NCI-H128 (cell line): ENCODE measurements around the gene SPACA4.
A peak's percentile ranks its signal among the peaks of the same experiment; 100 is the strongest.
"Not testable (repeated sequence)": the region's sequence is repeated elsewhere in the genome, so short reads cannot be mapped to it uniquely, and the experiment has no call there.

ENCODE experiments used
- DNase-seq: peaks from one replicate; lab custom pipeline; 2025; ENCODE audit not compliant: unreplicated experiment; lab: John Stamatoyannopoulos, UW

The SPACA4 gene

DNA sequence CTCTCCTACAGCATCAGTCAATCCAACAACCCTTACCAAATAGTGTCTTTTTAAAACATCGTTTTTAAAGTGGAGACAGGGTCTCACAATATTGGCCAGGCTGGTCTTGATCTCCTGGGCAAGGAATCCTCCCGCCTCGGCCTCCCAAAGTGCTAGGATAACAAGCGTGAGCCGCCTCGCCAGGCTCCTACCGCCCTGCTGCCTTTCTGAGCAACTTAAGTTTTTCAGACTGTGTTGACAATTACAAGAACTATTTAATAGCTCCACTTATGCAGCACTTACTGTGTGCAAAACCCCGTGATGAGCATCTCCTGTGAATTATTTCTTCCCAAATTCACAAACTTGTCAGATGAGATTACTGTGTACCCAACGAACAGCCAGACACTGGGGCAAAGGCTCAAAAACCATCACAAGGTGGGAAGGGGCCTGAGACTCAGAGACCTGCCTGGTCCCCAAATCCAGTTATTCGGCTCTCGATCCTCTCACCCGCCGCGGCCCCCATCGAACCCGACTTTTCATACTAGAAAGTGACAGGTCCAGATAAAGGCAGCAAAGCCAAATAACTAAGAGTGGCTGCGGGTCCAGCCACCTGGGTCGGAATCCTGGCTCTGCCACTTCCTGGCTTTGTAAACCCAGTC, 11.9 kb downstream of the SPACA4 start:
- no peak for DNase-seq

DNA sequence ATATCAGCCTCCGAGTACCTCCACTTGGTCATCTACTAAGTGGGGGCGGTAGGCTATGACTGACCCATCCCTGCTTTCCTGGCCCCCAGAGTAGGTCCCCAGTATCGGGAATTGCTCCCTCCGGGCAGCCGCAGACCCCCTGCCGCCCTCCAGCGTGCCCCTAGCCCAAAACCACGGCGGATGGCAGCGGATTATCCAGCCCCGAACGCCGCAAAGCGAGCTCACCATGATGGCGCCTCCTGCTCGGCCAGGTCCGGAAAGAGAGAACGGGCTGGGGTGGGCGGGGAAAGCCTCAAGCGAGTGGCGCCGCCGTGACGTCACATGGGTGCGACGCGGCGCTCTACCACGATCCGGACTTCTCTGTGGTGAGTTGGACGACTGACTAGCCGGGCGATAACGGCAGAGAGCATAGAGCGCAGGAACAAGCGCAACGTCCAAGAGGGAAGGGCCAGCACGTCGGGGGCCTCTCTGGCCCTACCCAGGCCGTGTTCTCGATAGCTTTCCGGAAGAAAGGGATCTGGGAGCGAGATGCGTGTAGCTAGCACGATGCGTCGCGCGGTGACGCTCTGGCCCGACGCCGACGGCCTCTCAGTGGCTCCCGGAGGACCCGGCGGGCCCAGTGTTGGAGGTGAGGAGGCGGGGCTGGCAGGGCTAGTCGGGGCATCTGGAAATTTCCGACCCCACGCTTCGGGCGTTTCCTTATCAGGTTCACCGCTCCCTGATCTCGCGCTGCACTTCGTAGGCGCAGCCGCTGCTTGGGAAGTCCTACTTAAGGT, 12.6 kb downstream of the SPACA4 start, which contains the start of the genes RPL18 and SPHK2:
Gene RPL18, minus strand, starts transcription at position 263 of the 776 bp plus-strand sequence. Its CDS starts 35 bp downstream, at position 228.
Gene SPHK2, plus strand, starts transcription at position 591 of the 776 bp plus-strand sequence. CDS start 1,009 bp downstream, outside the sequence.
- DNase-seq: peak; percentile 98

DNA sequence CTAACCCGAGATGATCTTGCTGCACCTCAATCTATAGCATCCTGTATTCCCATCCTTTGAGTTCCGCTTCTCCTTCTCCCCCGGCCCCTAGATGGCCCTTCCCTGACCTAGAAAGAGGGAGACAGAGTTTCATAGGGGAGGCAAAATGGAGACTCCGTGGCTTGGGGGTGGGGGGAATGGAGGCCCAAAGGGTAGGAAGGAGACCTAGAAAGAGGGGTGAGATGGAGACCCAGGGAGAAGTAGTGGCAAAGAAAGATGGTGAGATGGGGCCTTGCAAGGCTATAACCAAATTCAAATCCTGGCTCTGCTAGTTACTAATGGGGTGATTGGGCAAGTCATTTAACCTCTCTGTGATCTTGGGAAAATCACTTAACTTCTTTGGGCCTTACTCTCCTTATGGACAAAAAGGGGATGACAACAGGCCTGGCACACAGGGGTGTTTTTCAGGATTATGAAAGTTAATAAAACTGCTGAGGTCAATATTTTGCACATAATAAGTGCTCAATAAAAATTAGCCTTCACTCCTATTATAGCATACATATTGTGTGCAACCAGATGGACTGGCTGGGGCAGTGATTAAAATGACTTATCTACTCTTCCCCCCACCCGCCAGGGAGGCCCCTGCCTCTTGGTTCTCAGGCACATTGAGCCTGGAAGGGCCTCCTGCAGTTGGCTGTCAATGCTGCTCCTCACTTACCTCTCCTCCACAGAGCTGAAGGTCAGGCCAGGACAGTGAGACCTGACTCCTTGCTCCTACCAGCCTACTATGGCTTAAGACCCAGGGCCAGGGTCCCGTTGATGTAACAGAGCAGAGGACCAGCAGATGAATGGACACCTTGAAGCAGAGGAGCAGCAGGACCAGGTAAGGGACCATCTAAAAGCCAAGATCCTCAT, 13.4 kb downstream of the SPACA4 start:
- no peak for DNase-seq

DNA sequence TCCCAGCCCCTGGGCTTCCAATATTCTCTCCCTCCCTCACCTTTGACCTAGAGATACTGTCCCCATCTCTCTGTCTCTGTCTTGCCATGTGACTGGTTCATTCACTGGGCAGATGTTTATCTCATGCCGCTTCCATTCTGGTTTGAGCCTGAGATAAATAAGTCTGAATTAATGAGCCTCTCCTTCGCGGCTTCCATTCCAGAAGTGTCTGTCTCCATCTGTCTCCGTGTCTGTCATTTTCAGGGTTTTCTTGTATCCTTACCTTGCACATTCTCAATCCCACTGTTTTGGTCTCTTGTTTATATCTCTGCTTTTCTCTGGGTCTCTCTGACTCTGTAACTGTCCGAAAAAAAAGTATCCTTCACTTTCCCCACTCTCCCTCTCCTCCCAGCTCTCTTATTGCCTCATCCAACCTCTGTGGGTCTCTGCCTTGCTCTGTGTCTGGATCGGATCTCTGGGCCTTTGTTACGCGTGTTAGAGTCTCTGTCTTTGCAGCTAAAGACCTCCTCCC, 17.1 kb downstream of the SPACA4 start:
- no peak for DNase-seq

DNA sequence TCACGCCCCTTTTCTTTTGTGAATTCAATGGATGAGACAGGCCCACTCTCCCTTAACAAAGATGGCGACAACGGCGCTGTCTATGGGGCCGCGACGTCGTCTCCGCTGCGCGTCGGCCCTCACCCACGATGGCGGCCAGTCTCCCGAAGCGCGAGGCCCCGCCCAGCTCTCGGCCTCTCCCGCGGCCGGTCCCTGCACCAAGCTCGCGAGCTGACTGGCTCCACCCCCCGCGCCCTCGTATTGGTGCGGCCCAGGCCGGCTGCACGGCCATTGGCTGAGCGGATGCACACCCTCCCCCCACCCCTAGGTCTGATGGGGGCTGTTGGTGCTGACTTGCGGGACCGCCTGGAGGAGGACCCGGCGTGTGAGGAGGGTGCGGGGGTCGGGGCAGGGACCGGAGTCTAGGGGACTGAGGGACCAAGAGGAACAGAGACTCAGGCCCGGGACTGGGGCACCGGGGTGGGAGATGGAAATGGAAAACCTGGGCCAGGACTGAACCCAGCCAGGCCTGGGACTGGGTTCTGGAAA, 17.6 kb downstream of the SPACA4 start:
- DNase-seq: peak; percentile 96

DNA sequence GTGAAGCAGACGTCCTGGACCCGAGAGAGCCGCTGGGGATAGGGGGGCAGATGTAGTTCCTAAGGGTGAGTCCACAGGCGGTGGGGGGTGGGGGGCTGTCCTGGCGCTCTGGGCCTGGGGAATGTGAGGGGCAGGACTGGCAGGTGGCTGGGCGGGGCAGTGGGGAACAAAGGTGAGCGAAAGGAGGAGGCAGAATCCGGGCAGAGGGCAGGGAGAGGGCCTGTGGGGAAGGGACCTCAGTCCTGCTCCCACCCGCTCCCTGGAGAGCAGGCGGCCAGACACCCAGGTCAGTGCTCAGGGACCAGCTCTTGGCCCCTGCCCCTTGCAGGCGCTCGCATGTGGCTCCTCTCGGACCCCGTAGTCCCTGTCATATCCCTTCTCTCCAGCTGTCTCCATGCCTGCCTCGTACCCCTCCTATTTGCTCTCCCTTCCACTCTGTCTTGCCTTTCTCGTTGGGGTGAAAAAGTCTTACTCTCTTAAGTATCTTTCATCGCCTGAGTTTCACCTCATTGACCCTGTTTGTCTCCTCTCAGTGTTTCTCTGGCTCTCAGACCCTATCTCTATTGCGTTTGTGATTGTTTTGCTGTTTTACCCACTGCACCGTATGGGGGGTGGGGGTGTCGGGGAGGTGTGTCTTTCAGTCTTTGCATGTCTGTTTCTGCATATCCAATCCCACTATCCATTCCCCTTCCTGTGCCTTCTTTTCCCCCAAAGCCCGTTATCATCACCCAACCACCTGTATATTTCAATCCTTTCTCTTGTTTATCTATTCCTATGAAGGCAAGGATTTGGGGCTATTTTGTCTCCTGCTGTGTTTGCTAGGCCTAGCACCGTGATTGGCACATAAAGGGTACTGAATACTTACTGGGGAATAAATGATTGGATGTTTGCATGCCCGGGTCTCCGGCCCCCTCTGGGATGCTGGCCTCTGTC, 18.5 kb downstream of the SPACA4 start:
- no peak for DNase-seq

DNA sequence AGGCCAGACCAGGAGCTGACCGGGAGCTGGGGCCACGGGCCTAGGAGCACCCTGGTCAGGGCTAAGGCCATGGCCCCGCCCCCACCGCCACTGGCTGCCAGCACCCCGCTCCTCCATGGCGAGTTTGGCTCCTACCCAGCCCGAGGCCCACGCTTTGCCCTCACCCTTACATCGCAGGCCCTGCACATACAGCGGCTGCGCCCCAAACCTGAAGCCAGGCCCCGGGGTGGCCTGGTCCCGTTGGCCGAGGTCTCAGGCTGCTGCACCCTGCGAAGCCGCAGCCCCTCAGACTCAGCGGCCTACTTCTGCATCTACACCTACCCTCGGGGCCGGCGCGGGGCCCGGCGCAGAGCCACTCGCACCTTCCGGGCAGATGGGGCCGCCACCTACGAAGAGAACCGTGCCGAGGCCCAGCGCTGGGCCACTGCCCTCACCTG, 19.4 kb downstream of the SPACA4 start:
- DNase-seq: no peak

DNA sequence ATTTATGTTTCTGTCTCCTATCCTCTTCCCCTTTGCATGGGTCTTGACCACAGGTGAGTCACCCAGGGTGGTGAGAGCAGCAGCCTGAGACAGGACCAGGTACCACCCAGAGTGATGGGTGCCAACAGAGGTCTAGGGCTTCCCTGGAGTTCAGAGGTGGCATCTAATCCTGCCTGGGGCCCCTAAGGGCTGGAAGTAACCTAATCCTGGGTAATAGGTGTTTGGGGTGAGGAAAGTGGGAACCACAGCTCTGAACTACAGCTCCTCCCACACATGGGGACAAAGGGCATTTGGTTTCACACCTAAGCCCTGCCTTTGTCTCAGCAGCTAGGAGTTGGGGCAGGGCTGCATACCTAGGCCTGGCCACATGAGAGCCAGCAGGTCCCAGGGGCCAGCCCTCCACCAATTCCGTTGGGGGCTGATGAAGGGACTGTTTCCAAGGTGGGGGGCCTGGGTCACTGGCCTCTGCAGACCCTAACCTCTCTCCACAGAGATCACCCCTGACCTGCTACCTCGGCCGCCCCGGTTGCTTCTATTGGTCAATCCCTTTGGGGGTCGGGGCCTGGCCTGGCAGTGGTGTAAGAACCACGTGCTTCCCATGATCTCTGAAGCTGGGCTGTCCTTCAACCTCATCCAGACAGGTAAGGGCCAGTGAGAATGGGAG, 20.8 kb downstream of the SPACA4 start:
- no peak for DNase-seq

DNA sequence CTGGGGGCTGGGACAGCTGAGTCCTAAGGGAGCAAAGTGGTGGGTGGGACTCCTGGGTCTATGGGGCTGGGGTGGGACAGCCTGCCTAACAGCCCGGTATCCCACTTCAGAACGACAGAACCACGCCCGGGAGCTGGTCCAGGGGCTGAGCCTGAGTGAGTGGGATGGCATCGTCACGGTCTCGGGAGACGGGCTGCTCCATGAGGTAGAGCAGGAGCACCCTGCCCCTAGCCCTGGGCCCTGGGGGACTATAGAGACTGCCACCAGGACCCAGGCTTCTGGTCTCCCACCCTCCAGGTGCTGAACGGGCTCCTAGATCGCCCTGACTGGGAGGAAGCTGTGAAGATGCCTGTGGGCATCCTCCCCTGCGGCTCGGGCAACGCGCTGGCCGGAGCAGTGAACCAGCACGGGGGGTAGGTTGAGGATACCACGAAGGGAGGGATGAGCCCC, 21.3 kb downstream of the SPACA4 start:
- no peak for DNase-seq

DNA sequence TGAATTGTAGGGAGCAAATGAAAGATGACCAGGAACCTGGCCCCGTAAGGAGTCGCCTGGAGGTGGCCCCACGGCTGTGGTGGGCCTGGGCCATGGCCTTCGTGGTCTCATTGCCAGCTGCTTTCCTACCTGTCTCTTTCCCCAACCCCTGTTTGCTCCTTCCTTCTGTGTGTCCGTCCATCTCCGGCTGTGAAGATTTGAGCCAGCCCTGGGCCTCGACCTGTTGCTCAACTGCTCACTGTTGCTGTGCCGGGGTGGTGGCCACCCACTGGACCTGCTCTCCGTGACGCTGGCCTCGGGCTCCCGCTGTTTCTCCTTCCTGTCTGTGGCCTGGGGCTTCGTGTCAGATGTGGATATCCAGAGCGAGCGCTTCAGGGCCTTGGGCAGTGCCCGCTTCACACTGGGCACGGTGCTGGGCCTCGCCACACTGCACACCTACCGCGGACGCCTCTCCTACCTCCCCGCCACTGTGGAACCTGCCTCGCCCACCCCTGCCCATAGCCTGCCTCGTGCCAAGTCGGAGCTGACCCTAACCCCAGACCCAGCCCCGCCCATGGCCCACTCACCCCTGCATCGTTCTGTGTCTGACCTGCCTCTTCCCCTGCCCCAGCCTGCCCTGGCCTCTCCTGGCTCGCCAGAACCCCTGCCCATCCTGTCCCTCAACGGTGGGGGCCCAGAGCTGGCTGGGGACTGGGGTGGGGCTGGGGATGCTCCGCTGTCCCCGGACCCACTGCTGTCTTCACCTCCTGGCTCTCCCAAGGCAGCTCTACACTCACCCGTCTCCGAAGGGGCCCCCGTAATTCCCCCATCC, 22.1 kb downstream of the SPACA4 start:
- DNase-seq: no peak

DNA sequence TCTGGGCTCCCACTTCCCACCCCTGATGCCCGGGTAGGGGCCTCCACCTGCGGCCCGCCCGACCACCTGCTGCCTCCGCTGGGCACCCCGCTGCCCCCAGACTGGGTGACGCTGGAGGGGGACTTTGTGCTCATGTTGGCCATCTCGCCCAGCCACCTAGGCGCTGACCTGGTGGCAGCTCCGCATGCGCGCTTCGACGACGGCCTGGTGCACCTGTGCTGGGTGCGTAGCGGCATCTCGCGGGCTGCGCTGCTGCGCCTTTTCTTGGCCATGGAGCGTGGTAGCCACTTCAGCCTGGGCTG, 22.7 kb downstream of the SPACA4 start:
- no peak for DNase-seq

DNA sequence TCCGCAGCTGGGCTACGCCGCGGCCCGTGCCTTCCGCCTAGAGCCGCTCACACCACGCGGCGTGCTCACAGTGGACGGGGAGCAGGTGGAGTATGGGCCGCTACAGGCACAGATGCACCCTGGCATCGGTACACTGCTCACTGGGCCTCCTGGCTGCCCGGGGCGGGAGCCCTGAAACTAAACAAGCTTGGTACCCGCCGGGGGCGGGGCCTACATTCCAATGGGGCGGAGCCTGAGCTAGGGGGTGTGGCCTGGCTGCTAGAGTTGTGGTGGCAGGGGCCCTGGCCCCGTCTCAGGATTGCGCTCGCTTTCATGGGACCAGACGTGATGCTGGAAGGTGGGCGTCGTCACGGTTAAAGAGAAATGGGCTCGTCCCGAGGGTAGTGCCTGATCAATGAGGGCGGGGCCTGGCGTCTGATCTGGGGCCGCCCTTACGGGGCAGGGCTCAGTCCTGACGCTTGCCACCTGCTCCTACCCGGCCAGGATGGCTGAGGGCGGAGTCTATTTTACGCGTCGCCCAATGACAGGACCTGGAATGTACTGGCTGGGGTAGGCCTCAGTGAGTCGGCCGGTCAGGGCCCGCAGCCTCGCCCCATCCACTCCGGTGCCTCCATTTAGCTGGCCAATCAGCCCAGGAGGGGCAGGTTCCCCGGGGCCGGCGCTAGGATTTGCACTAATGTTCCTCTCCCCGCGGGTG, 23.2 kb downstream of the SPACA4 start:
- DNase-seq: no peak

DNA sequence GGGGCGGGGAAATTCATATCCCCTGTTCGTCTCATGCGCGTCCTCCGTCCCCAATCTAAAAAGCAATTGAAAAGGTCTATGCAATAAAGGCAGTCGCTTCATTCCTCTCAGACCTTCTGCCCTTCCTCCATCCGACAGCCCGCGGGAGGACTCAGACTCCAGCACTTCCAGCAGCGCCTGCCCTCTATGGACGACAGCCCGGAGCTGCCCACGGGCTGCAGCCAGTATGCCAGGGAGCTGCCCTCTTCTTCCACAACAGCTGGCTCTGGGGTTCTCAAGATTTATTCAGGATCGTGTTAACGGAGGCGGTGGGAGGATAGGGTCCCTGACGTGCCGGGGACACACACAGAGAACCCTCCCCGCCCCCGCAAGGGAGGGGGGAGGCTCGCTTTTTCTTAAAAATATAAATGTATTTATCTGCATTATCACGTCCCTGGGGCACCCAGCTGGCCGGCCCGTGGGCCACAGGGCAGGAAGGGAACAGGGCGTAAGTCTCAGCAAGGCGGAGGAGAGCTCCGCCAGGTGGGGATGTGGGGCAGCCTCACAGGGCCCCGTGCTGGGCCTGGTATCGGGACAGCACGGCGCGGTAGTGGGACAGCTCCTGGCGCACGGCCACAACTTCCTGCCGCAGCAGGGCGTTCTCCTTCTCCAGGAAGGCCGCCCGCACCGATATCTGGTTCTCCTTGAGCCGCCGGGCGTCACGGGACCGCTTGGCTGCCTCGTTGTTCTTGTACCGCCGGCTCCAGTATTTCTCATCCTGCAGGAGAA, 23.9 kb downstream of the SPACA4 start:
- DNase-seq: no peak

DNA sequence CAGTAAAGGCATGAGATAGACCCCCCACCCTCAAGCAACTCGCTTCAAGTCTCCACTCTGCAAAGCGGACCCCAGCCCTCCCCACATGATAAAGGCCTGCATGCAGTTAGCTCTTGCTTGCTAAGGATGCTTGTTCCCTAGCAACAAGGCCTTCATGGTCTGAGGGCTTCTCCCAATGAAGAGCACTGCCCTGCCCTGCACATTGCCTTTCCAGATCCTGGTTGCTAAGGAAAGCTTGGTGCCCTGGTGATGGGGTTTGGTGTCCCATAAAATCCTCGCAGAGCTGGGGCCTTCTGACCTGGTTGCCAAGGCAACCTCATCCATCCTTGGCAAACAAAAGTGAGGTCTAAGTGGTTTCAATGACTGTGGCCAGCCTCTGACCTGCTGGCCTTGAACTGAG, 24.7 kb downstream of the SPACA4 start:
- no peak for DNase-seq

DNA sequence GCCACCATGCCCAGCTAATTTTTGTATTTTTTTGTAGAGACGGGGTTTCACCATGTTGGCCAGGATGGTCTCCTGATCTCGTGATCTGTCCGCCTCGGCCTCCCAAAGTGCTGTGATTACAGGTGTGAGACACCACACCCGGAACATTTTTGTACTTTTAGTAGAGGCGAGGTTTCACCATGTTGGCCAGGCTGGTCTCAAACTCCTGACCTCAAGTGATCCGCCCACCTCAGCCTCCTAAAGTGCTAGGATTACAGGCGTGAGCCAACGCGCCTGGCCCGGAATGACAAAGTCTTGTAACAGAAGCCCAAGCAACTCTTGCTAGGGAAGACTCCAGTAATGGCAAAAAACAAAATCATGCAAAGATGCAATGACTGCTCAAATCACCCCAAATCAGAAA, 25.7 kb downstream of the SPACA4 start:
- not testable (repeated sequence) for DNase-seq

DNA sequence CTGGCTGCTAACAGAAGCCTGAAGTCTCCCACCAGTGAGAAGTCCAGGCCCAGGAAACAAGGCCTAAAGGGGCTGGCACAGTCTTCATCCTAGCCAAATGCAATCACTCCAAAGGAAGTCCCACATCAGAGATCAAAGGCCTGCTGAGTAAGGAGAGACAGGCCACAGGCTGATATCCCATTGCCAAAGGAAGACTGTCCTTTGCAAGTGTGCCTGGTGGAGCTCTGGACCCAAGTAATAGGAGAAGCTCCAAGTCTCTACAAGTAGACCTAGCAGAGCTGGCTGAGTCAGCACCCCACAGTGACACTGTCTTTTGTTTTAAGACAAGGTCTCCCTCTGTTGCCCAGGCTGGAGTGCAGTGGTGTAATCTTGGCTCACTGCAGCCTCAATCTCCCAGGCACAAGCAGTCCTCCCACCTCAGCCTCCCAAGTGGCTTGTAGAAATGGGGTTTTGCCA, 26.2 kb downstream of the SPACA4 start:
- no peak for DNase-seq
